T-helper 1 cell treated with Interleukin-12 subunit alpha and Interleukin-12 subunit beta and Interleukin-4 antibody, amounts not matched to agents 30 μg/mL and 1 μg/mL, for 36 hours (primary cell): ENCODE data around the gene SETD1A.
"Not testable (repeated sequence)": the region's sequence is repeated elsewhere in the genome, so short reads cannot be mapped to it uniquely, and the experiment has no call there.

Source experiments
- H3K27ac Mint-ChIP-seq: one replicate; pipeline ENCODE4 v1.8.0; 2021; ENCODE audit warnings: mild to moderate bottlenecking, mixed read lengths
- H3K27me3 Mint-ChIP-seq: one replicate; pipeline ENCODE4 v1.8.0; 2021; ENCODE audit warnings: low read depth, mixed read lengths
- H3K36me3 Mint-ChIP-seq: one replicate; pipeline ENCODE4 v1.8.0; 2021; ENCODE audit warnings: low read depth, mixed read lengths
- H3K4me1 Mint-ChIP-seq: one replicate; pipeline ENCODE4 v1.8.0; 2021; ENCODE audit warnings: low read depth, mixed read lengths
- H3K4me3 Mint-ChIP-seq: one replicate; pipeline ENCODE4 v1.8.0; 2021; ENCODE audit warnings: mild to moderate bottlenecking, moderate library complexity, mixed read lengths
- H3K9me3 Mint-ChIP-seq: one replicate; pipeline ENCODE4 v1.8.0; 2021; ENCODE audit warnings: mixed read lengths

SETD1A gene

GRCh38 chr16:30925632-30925987 is 31.9 kb upstream of the SETD1A start:
- Mint-ChIP-seq H3K4me3 (no peak overlapping the region), H3K4me1 (peaks cover 20% of the 10 kb centered on the region), H3K27me3 (no peaks in the 10 kb centered on the region), H3K27ac (no peak overlapping the region), H3K36me3 (no peaks in the 10 kb centered on the region), H3K9me3 (no peaks in the 10 kb centered on the region)

GRCh38 chr16:30925995-30926811 is 31.4 kb upstream of the SETD1A start:
- Mint-ChIP-seq H3K36me3 (peaks cover 2% of the 10 kb centered on the region), H3K27me3 (no peaks in the 10 kb centered on the region), H3K27ac (no peak overlapping the region), H3K9me3 (no peaks in the 10 kb centered on the region), H3K4me1 (peaks cover 18% of the 10 kb centered on the region), H3K4me3 (peak overlapping the region; percentile 27)

GRCh38 chr16:30926937-30927788 is 30.4 kb upstream of the SETD1A start:
- H3K9me3 Mint-ChIP-seq, result no peaks in the 10 kb centered on the region
- no peaks in the 10 kb centered on the region for H3K27me3 Mint-ChIP-seq
- peaks cover 6% of the 10 kb centered on the region for H3K36me3 Mint-ChIP-seq
- no peak overlapping the region for H3K27ac Mint-ChIP-seq
- H3K4me3 Mint-ChIP-seq, result peak overlapping the region; percentile 27
- peaks cover 13% of the 10 kb centered on the region for H3K4me1 Mint-ChIP-seq

DNA sequence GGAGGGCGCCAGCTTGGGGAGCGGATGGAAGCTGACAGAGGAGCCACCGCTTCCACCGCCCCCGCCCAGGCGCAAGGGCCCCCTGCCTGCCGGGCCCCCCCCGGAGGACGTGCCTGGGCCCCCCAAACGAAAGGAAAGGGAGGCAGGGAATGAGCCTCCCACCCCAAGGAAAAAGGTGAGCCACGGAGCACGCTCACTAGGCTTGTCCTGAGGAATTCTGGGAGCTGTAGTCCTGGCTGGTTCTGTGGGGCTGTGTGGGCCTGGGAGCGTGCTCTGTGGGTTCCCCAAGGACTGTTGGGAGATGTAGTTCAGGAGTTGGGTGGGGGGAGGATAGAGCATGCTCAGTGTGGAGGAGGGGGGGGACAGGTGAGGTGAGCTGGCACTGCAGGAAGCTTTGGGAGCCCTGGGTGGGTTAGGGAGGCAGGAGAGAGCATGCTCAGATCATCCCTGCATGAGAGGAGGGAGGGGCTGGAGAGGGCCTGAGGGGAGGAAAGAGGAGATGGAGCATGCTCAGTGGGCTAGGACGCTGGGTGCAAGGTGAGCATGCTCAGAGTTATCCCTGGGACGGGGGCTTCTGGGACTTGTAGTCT is 29.7 kb upstream of the SETD1A start:
- H3K27me3 Mint-ChIP-seq, result no peaks in the 10 kb centered on the region

GRCh38 chr16:30928390-30928789 is 29.2 kb upstream of the SETD1A start:
- no peak overlapping the region for H3K4me3 Mint-ChIP-seq
- H3K27ac Mint-ChIP-seq, result no peak overlapping the region
- H3K36me3 Mint-ChIP-seq, result peaks cover 10% of the 10 kb centered on the region
- H3K27me3 Mint-ChIP-seq, result no peaks in the 10 kb centered on the region
- H3K9me3 Mint-ChIP-seq, result no peaks in the 10 kb centered on the region
- peaks cover 13% of the 10 kb centered on the region for H3K4me1 Mint-ChIP-seq

More for the DNA sequence above, 29.7 kb upstream of the SETD1A start:
- Mint-ChIP-seq H3K9me3 (no peaks in the 10 kb centered on the region), H3K4me1 (peaks cover 13% of the 10 kb centered on the region), H3K27ac (no peak overlapping the region), H3K4me3 (no peak overlapping the region), H3K36me3 (peaks cover 10% of the 10 kb centered on the region)

GRCh38 chr16:30929167-30929566 is 28.4 kb upstream of the SETD1A start:
- H3K4me1 Mint-ChIP-seq, result peaks cover 13% of the 10 kb centered on the region
- H3K27ac Mint-ChIP-seq, result no peak overlapping the region
- H3K36me3 Mint-ChIP-seq, result peaks cover 10% of the 10 kb centered on the region
- no peaks in the 10 kb centered on the region for H3K27me3 Mint-ChIP-seq
- H3K9me3 Mint-ChIP-seq, result no peaks in the 10 kb centered on the region
- H3K4me3 Mint-ChIP-seq, result no peak overlapping the region

DNA sequence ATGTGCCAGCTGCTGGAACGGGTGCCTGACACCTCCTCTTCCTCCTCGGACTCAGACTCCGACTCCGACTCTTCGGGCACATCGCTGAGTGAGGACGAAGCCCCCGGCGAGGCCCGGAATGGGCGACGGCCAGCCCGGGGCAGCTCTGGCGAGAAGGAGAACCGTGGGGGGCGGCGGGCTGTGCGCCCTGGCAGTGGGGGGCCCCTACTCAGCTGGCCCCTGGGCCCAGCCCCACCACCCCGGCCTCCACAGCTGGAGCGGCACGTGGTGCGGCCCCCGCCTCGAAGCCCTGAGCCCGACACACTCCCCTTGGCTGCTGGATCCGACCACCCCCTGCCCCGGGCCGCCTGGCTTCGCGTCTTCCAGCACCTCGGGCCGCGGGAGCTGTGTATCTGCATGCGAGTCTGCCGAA is 27.4 kb upstream of the SETD1A start:
- Mint-ChIP-seq H3K27ac (no peak overlapping the region), H3K36me3 (peaks cover 13% of the 10 kb centered on the region)

GRCh38 chr16:30931068-30931650 is 26.4 kb upstream of the SETD1A start:
- Mint-ChIP-seq H3K27ac (no peak overlapping the region), H3K4me1 (peaks cover 15% of the 10 kb centered on the region), H3K4me3 (no peak overlapping the region), H3K36me3 (peaks cover 14% of the 10 kb centered on the region), H3K9me3 (no peaks in the 10 kb centered on the region), H3K27me3 (no peaks in the 10 kb centered on the region)

More for the DNA sequence above, 27.4 kb upstream of the SETD1A start:
- no peak overlapping the region for H3K4me3 Mint-ChIP-seq
- peaks cover 12% of the 10 kb centered on the region for H3K4me1 Mint-ChIP-seq
- no peaks in the 10 kb centered on the region for H3K9me3 Mint-ChIP-seq
- no peaks in the 10 kb centered on the region for H3K27me3 Mint-ChIP-seq

DNA sequence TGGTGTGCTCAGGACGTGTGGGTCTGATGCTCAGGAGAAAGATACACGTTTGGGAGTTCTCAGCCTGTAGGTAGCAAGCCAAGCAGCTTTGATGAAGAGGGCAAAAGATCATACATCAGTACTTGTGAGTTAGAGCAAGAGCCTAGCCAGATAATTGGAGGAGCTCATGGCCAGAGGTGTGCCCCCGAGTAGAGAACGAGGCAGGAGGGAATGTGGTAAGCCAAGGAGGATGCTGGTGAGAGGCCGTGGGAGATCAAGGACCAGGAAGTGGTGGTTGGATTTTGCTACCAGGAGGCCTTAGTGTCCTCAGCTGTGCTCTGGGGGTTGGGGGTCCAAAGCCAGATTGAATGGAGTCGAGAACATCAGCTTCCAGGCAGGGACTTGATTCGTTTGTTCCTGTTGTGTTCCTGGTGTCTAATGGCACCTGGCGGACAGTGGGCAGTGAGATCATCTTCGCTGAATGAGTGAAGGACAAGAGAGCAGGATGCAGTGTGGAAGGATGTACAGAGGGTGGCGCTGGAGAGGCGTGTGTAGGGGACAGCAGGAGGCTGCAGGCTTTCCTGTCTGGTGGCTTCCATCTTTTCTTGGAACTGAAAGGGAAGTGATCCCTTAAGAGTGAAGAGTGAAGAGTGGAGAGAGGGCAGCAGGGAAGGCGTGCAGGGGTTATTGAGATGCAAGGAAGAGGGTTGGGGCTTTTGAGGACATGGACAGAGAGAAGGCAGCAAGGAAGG is 22.6 kb upstream of the SETD1A start:
- H3K27me3 Mint-ChIP-seq, result no peaks in the 10 kb centered on the region
- no peak overlapping the region for H3K4me3 Mint-ChIP-seq
- peak overlapping the region; percentile 68 for H3K27ac Mint-ChIP-seq
- peaks cover 16% of the 10 kb centered on the region for H3K4me1 Mint-ChIP-seq
- no peaks in the 10 kb centered on the region for H3K9me3 Mint-ChIP-seq
- H3K36me3 Mint-ChIP-seq, result peaks cover 18% of the 10 kb centered on the region

DNA sequence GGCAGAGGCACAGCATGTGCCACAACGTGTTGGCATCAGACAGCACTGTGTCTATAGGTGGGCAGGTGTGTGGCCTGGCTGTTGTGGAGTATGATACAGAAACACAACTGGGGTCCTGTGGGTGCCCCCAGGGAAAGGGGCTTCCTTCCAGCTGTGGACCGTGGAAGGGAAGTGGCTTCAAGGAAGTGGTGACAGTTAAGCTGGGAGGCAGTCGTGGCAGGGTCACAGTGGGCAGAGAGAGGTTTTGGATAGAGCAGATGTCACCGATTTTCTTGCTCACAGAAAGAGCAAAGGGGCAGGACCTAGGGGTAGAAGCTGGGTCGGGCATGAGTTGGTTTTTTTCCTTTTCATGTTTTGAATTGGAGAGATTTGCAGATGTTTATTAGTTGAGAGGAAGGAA is 19.9 kb upstream of the SETD1A start:
- Mint-ChIP-seq H3K4me3 (no peak overlapping the region), H3K36me3 (peaks cover 9% of the 10 kb centered on the region)

GRCh38 chr16:30939571-30939970 is 18.0 kb upstream of the SETD1A start:
- Mint-ChIP-seq H3K4me1 (peaks cover 29% of the 10 kb centered on the region), H3K36me3 (peaks cover 17% of the 10 kb centered on the region)
- not testable (repeated sequence) for H3K9me3 Mint-ChIP-seq, H3K27me3 Mint-ChIP-seq, H3K27ac Mint-ChIP-seq, H3K4me3 Mint-ChIP-seq

More for the DNA sequence above, 19.9 kb upstream of the SETD1A start:
- Mint-ChIP-seq H3K4me1 (peaks cover 28% of the 10 kb centered on the region), H3K27ac (no peak overlapping the region), H3K9me3 (no peaks in the 10 kb centered on the region), H3K27me3 (no peaks in the 10 kb centered on the region)

GRCh38 chr16:30941600-30942425 is 15.7 kb upstream of the SETD1A start:
- peaks cover 24% of the 10 kb centered on the region for H3K4me1 Mint-ChIP-seq
- peaks cover 15% of the 10 kb centered on the region for H3K36me3 Mint-ChIP-seq
- no peaks in the 10 kb centered on the region for H3K9me3 Mint-ChIP-seq
- no peaks in the 10 kb centered on the region for H3K27me3 Mint-ChIP-seq
- H3K4me3 Mint-ChIP-seq, result peak overlapping the region; percentile 36
- H3K27ac Mint-ChIP-seq, result peak overlapping the region; percentile 55

- peaks cover 15% of the 10 kb centered on the region for H3K36me3 Mint-ChIP-seq
- H3K9me3 Mint-ChIP-seq, result no peaks in the 10 kb centered on the region
- no peaks in the 10 kb centered on the region for H3K27me3 Mint-ChIP-seq
- H3K4me1 Mint-ChIP-seq, result peaks cover 24% of the 10 kb centered on the region
- H3K4me3 Mint-ChIP-seq, result peak overlapping the region; percentile 18
- peak overlapping the region; percentile 23 for H3K27ac Mint-ChIP-seq
Measured at GRCh38 chr16:30942426-30942806, 15.1 kb upstream of the SETD1A start.
